ENCODE data around the gene IP6K3.

DNA sequence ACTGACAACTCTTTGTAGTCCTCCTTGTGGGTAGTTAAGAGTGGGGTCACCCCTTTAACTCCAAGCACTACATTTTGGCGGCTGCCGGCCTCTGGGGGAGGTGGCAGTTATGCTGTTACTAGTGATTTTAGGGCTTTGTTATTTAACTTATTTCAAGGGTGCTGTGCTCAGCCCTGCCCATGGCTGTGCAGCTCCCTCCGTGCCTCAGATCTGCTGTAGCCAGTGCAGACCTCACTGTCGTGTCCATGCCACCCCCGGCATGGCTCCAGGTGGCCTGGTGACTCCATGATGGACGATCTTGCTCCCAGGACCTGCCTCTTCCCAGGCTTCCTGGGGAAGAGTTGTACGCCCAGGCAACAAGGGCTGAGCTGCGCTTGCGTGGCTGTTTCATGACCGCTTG is 50.6 kb downstream of the IP6K3 start:
- TF ChIP-seq, protein P1, sequence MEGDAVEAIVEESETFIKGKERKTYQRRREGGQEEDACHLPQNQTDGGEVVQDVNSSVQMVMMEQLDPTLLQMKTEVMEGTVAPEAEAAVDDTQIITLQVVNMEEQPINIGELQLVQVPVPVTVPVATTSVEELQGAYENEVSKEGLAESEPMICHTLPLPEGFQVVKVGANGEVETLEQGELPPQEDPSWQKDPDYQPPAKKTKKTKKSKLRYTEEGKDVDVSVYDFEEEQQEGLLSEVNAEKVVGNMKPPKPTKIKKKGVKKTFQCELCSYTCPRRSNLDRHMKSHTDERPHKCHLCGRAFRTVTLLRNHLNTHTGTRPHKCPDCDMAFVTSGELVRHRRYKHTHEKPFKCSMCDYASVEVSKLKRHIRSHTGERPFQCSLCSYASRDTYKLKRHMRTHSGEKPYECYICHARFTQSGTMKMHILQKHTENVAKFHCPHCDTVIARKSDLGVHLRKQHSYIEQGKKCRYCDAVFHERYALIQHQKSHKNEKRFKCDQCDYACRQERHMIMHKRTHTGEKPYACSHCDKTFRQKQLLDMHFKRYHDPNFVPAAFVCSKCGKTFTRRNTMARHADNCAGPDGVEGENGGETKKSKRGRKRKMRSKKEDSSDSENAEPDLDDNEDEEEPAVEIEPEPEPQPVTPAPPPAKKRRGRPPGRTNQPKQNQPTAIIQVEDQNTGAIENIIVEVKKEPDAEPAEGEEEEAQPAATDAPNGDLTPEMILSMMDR (IDR thresholded peaks at IDR 0.05): no peak
- TF ChIP-seq EZH2 (IDR thresholded peaks at IDR 0.05; ENCODE audit: borderline replicate concordance, insufficient read depth, low read depth, low read length, poor library complexity, severe bottlenecking): no peak
